Measurements from ENCODE around the gene KRT23.
"Not testable (repeated sequence)": the region's sequence is repeated elsewhere in the genome, so short reads cannot be mapped to it uniquely, and the experiment has no call there.

Gene KRT23

GRCh38 chr17:40950176-40950575, 12.7 kb upstream of the KRT23 start:
- no peak for DNase-seq (ENCODE audit: low read depth)

GRCh38 chr17:40949418-40949817, 12.0 kb upstream of the KRT23 start:
- DNase-seq (ENCODE audit: low read depth): no peak

GRCh38 chr17:40947929-40948328, 10.5 kb upstream of the KRT23 start:
- no peak for DNase-seq (ENCODE audit: low read depth)

- no peak for DNase-seq (ENCODE audit: low read depth)
Observed at GRCh38 chr17:40945414-40945813, 8.0 kb upstream of the KRT23 start.

- DNase-seq (ENCODE audit: low read depth): no peak
Observed at GRCh38 chr17:40944531-40944930, 7.1 kb upstream of the KRT23 start.

GRCh38 chr17:40942553-40942952, 5.1 kb upstream of the KRT23 start:
- DNase-seq (ENCODE audit: low read depth): no peak

- DNase-seq (ENCODE audit: low read depth): no peak
Observed at GRCh38 chr17:40940266-40940665, 2.8 kb upstream of the KRT23 start.

- DNase-seq (ENCODE audit: low read depth): no peak
Observed at GRCh38 chr17:40938981-40939380, 1.5 kb upstream of the KRT23 start.

- DNase-seq (ENCODE audit: low read depth): no peak
Observed at GRCh38 chr17:40936976-40937375, 470 bp downstream of the KRT23 start.

GRCh38 chr17:40936437-40936971, 942 bp downstream of the KRT23 start:
- DNase-seq (ENCODE audit: low read depth): no peak

GRCh38 chr17:40935624-40936023, 1.8 kb downstream of the KRT23 start:
- no peak for DNase-seq (ENCODE audit: low read depth)

- no peak for DNase-seq (ENCODE audit: low read depth)
Observed at GRCh38 chr17:40932608-40933007, 4.8 kb downstream of the KRT23 start.

GRCh38 chr17:40931311-40931710, 6.1 kb downstream of the KRT23 start:
- no peak for DNase-seq (ENCODE audit: low read depth)

GRCh38 chr17:40926341-40926740, 11.1 kb downstream of the KRT23 start:
- no peak for DNase-seq (ENCODE audit: low read depth)

- DNase-seq (ENCODE audit: low read depth): no peak
Observed at GRCh38 chr17:40922239-40922638, 15.2 kb downstream of the KRT23 start.

- no peak for DNase-seq (ENCODE audit: low read depth)
Observed at GRCh38 chr17:40921026-40921425, 16.4 kb downstream of the KRT23 start.

GRCh38 chr17:40917116-40917515, 20.3 kb downstream of the KRT23 start:
- not testable (repeated sequence) for DNase-seq (ENCODE audit: low read depth)

GRCh38 chr17:40916366-40916765, 21.1 kb downstream of the KRT23 start:
- DNase-seq (ENCODE audit: low read depth): no peak

- DNase-seq (ENCODE audit: low read depth): no peak
Observed at GRCh38 chr17:40915721-40916256, 21.7 kb downstream of the KRT23 start.

- no peak for DNase-seq (ENCODE audit: low read depth)
Observed at GRCh38 chr17:40915199-40915661, 22.2 kb downstream of the KRT23 start.

GRCh38 chr17:40914075-40914855, 23.2 kb downstream of the KRT23 start:
- no peak for DNase-seq (ENCODE audit: low read depth)

- no peak for DNase-seq (ENCODE audit: low read depth)
Observed at GRCh38 chr17:40912486-40913210, 24.8 kb downstream of the KRT23 start.

GRCh38 chr17:40910441-40910841, 27.0 kb downstream of the KRT23 start:
- no peak for DNase-seq (ENCODE audit: low read depth)

Data from stimulated activated CD8-positive, alpha-beta memory T cell treated with anti-CD3 and anti-CD28 coated beads, Interleukin-7, amount 100 ng/mL, for 24 hours (primary cell).